DND-41 (cell line): ENCODE data around the gene METTL25.

Experiments
- CTCF ChIP-seq: IDR thresholded peaks from 2 replicates; pipeline ENCODE4 v1.5.1; 2012; ENCODE audit warnings: borderline replicate concordance, low read length, moderate library complexity, mild to moderate bottlenecking; ENCODE audit not compliant: poor library complexity, severe bottlenecking; ENCODE audit errors: extremely low read depth
- EZH2 ChIP-seq: IDR thresholded peaks from 3 replicates; pipeline ENCODE4 v1.6.1; 2012; ENCODE audit warnings: borderline replicate concordance, low read depth, mild to moderate bottlenecking, moderate library complexity, low read length, inconsistent platforms; ENCODE audit not compliant: severe bottlenecking

- TF ChIP-seq EZH2 (no peak), CTCF (no peak)
Observed at GRCh38 chr12:82325540-82326336, 32.6 kb upstream of the METTL25 start.
